ENCODE results near the gene GPS1. TPM values are rescaled to one million over a fixed set of nuclear protein-coding genes. Genes with fewer than 3 reads are reported as not detected.

The GPS1 gene
- total and polyA plus RNA-seq, 2 of the 4 experiments (the other 2 are of a cell fraction) = 157 to 181 TPM

- whole genome bisulfite sequencing, 2 experiments (ENCODE audit: extremely low coverage in 2 of 2, insufficient read length in 1 of 2) = 96% methylated on average over 19 of the region's 25 CpGs; no CpG with 5 or more reads in 1 of the 2 experiments
- peaks cover 12 to 32% of the 10 kb centered on the region in 2 experiments for H3K79me1 ChIP-seq (ENCODE audit: low read depth in 1 of 2, low read length in 2 of 2)
- H3K4ac ChIP-seq (ENCODE audit: low read depth, low read length) = no peak overlapping the region
- no peaks in the 10 kb centered on the region for H3K27me3 ChIP-seq (ENCODE audit: control insufficient read depth, insufficient read depth, low read length)
- H3K56ac ChIP-seq (ENCODE audit: extremely low read depth, insufficient read depth, low read length) = no peak overlapping the region
- H3K23ac ChIP-seq (ENCODE audit: low read depth, low read length) = no peak overlapping the region
- DNase-seq = no peak
- H4K5ac ChIP-seq (ENCODE audit: low read depth, low read length) = no peak overlapping the region
- H2BK5ac ChIP-seq (ENCODE audit: low read depth, low read length, poor library complexity, severe bottlenecking) = no peak overlapping the region
- intact Hi-C loops (cut with micrococcal nuclease) = no loop called here
- dilution Hi-C loops (cut with HindIII; ENCODE audit: low sequenced_read_pairs, unreplicated experiment) = no loop called here
- no TSS peak for BruUV-seq (replicated peaks)
- in situ Hi-C loops (cut with MboI; ENCODE audit: low sequenced_read_pairs) = no loop called here
- CTCF ChIA-PET = no interaction called here
- no peak overlapping the region for H4K8ac ChIP-seq (ENCODE audit: low read depth in 2 of 2, low read length in 2 of 2)
- H3K36me3 ChIP-seq (ENCODE audit: control insufficient read depth, insufficient read depth, low read length) = peaks cover 2% of the 10 kb centered on the region
- no peak overlapping the region for H3K27ac ChIP-seq (ENCODE audit: insufficient read depth, low read length)
- no peak for TF ChIP-seq BHLHE40 (IDR thresholded peaks at IDR 0.05; ENCODE audit: low read depth, low read length)
- no peak for TF ChIP-seq ELK1 (IDR thresholded peaks at IDR 0.05; ENCODE audit: borderline replicate concordance, low read depth, low read length)
- TF ChIP-seq CTCF (conservative IDR thresholded peaks at IDR 0.05; ENCODE audit: low read depth, low read length) = no peak
- TF ChIP-seq MAZ (IDR thresholded peaks at IDR 0.05; ENCODE audit: borderline replicate concordance, low read depth, low read length) = no peak
- TF ChIP-seq MAFK (IDR thresholded peaks at IDR 0.05; ENCODE audit: low read depth, low read length) = no peak
- no peak for TF ChIP-seq CEBPB (IDR thresholded peaks at IDR 0.05; ENCODE audit: low read depth, low read length)
- no peak for TF ChIP-seq POLR2A (IDR thresholded peaks at IDR 0.05; ENCODE audit: low read depth, low read length)
- no peak for TF ChIP-seq CHD1 (IDR thresholded peaks at IDR 0.05; ENCODE audit: low read depth, low read length)
- no peak for TF ChIP-seq SMC3 (IDR thresholded peaks at IDR 0.05; ENCODE audit: low read depth, low read length)
- no peak for TF ChIP-seq RCOR1 (IDR thresholded peaks at IDR 0.05; ENCODE audit: insufficient replicate concordance, low read length)
- no peak for TF ChIP-seq NFE2L2 (IDR thresholded peaks at IDR 0.05; ENCODE audit: low read depth, low read length)
- TF ChIP-seq FOS (IDR thresholded peaks at IDR 0.05; ENCODE audit: low read depth, low read length) = no peak
- no peak for TF ChIP-seq USF2 (IDR thresholded peaks at IDR 0.05; ENCODE audit: low read depth, low read length)
- TF ChIP-seq RAD21 (IDR thresholded peaks at IDR 0.05; ENCODE audit: low read length) = no peak
- TF ChIP-seq RFX5 (IDR thresholded peaks at IDR 0.05; ENCODE audit: low read depth, low read length) = no peak
- no peak for TF ChIP-seq MXI1 (IDR thresholded peaks at IDR 0.05; ENCODE audit: borderline replicate concordance, low read depth, low read length)
- H3K18ac ChIP-seq (ENCODE audit: low read depth, low read length) = no peak overlapping the region
- H3K4me3 ChIP-seq (ENCODE audit: insufficient read depth, low read depth, low read length) = no peak overlapping the region
- H2AK5ac ChIP-seq (ENCODE audit: low read depth, low read length) = no peak overlapping the region
- no peak overlapping the region for H3K14ac ChIP-seq (replicated peaks; ENCODE audit: low read depth, low read length)
- H4K20me1 ChIP-seq (ENCODE audit: insufficient read depth, low read length) = peaks cover 17% of the 10 kb centered on the region
- H2BK20ac ChIP-seq (ENCODE audit: low read depth, low read length) = no peak overlapping the region
- no peak overlapping the region for H2AFZ ChIP-seq (replicated peaks; ENCODE audit: low read length, poor library complexity)
- no peaks in the 10 kb centered on the region for H3K9me1 ChIP-seq (ENCODE audit: insufficient read depth, low read length)
- no peak for ATAC-seq (ENCODE audit: low read depth)
- peaks cover 13% of the 10 kb centered on the region for H3K4me1 ChIP-seq (ENCODE audit: control insufficient read depth, insufficient read depth, low read length)
- no peaks in the 10 kb centered on the region for H3K9me3 ChIP-seq (ENCODE audit: control insufficient read depth, insufficient read depth, low read length)
- no peak overlapping the region for H2BK120ac ChIP-seq (ENCODE audit: low read depth, low read length)
- H3K9ac ChIP-seq (ENCODE audit: low read depth, low read length) = no peak overlapping the region
- POLR2A ChIA-PET (ENCODE audit: unreplicated experiment) = no interaction called here
- H4K91ac ChIP-seq (ENCODE audit: insufficient read depth, low read depth, low read length) = no peak overlapping the region
- H2AK9ac ChIP-seq (replicated peaks; ENCODE audit: low read depth, low read length, poor library complexity) = no peak overlapping the region
- no peak overlapping the region for H3K4me2 ChIP-seq (ENCODE audit: low read depth, low read length)
- no peak overlapping the region for H2BK15ac ChIP-seq (ENCODE audit: low read depth, low read length)
Observed at GRCh38 chr17:82025401-82026107, 26.1 kb upstream of the GPS1 start.

Measured in IMR-90 (cell line).